Fibroblast of the aortic adventitia (primary cell): ENCODE results near the gene TAS2R3. TPM values are rescaled to one million over a fixed set of nuclear protein-coding genes. Genes with fewer than 3 reads are reported as not detected.

Source experiments
- DNase-seq: peaks from one replicate; pipeline ENCODE4 v3.0.0-alpha.2; 2010; ENCODE audit warnings: low read depth
- H3K4me3 ChIP-seq: 2 replicates; pipeline ENCODE4 v1.5.1; 2011; ENCODE audit warnings: low read depth, mild to moderate bottlenecking, control low read depth, low read length, moderate library complexity
- small RNA-seq: library from RNA; depleted of rRNA; stranded (forward); fragments of <200 nt; gene quantifications from one replicate; pipeline ENCODE3, GENCODE V24; 2012
- total RNA-seq: library from RNA; depleted of rRNA; stranded (reverse); fragments of >200 nt; gene quantifications from 2 replicates; pipeline ENCODE4 v1.2.3, GENCODE V29; 2012; ENCODE audit warnings: low replicate concordance
- TF ChIP-seq, protein P1 (sequence below): IDR thresholded peaks from 2 replicates; pipeline ENCODE4 v1.5.1; 2011; ENCODE audit warnings: mild to moderate bottlenecking, low read length, control low read depth, inconsistent platforms; ENCODE audit not compliant: insufficient read depth

TAS2R3 gene
- total RNA-seq, 1 donor, result 2.5 TPM

- H3K4me3 ChIP-seq, result no peak overlapping the region
- TF ChIP-seq, protein P1, sequence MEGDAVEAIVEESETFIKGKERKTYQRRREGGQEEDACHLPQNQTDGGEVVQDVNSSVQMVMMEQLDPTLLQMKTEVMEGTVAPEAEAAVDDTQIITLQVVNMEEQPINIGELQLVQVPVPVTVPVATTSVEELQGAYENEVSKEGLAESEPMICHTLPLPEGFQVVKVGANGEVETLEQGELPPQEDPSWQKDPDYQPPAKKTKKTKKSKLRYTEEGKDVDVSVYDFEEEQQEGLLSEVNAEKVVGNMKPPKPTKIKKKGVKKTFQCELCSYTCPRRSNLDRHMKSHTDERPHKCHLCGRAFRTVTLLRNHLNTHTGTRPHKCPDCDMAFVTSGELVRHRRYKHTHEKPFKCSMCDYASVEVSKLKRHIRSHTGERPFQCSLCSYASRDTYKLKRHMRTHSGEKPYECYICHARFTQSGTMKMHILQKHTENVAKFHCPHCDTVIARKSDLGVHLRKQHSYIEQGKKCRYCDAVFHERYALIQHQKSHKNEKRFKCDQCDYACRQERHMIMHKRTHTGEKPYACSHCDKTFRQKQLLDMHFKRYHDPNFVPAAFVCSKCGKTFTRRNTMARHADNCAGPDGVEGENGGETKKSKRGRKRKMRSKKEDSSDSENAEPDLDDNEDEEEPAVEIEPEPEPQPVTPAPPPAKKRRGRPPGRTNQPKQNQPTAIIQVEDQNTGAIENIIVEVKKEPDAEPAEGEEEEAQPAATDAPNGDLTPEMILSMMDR, result peak; percentile 78
- peak; percentile 62 for DNase-seq
Observed at GRCh38 chr7:141785706-141786552, 22.0 kb downstream of the TAS2R3 start.

- TF ChIP-seq, protein P1, result no peak
- no peak for DNase-seq
- no peak overlapping the region for H3K4me3 ChIP-seq
Observed at GRCh38 chr7:141788296-141788695, 24.4 kb downstream of the TAS2R3 start.

DNA sequence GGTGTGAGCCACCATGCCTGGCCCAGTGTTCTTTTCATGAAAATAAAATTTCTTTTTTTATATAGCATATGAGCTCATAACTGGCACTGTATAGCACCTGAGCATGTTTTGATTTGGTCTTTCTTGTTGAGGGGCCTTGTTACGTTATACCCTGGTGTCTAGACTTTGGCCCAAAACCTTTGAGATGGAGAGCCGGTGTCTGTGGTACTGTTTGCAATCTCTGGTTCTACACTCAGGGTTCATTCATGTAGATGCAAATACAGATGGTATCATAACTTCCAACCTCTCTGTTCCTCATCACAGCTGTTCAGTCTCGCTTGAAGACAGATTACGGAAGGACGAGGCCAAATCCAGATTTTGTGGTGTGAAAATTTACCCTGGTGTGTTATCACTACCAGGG, 26.0 kb downstream of the TAS2R3 start, which contains the start of gene TAS2R5:
TSS of gene TAS2R5 (plus strand) at position 301 of the 400 bp plus-strand sequence. CDS start 145 bp downstream, outside the sequence.
- TF ChIP-seq, protein P1, result no peak
- H3K4me3 ChIP-seq, result no peak within 1 kb of the TSS
- DNase-seq, result no peak

DNA sequence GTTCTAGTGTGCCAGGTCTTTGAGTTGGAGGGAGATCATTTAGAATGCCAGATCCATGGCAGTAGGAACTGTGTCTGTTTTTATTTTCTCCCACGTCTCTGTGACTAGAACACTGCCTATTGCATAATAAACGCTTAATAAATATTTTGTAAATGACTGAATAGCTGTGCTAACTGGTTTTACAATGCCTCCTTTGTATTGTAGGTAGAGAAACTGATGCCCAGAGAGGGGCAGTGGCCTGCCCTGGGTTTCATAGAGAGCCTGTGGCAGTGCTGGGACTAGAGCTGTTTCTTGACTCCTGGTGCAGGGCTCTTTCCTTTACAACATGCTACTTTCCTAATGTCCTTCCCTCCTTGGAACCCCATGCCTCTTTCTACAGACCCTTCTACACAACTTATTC, 28.6 kb downstream of the TAS2R3 start:
- no peak for DNase-seq
- TF ChIP-seq, protein P1, result no peak

More for the DNA sequence above, 28.6 kb downstream of the TAS2R3 start:
- H3K4me3 ChIP-seq, result no peak overlapping the region

Small RNA genes within 50 kb of the gene (small RNA-seq; reads per million reads assigned to genes)
- gene RNU1-82P, result not detected

Other genes with a start within 250 kb of the TAS2R3 start
- gene AGK, start 212.7 kb upstream of the TAS2R3 start, total RNA-seq, result 28.1 and 28.7 TPM in 2 replicates
- 7.6 and 10.2 TPM in 2 replicates for gene DENND11, start 61.9 kb upstream of the TAS2R3 start, total RNA-seq
- gene WEE2, start 55.7 kb upstream of the TAS2R3 start, total RNA-seq, result under 0.01 TPM in 1 of 2 replicates, not detected in the other
- gene SSBP1, start 25.7 kb upstream of the TAS2R3 start, total RNA-seq, result 122 and 148 TPM in 2 replicates
- gene TAS2R4, start 12.6 kb downstream of the TAS2R3 start, total RNA-seq, result 2.3 and 4.5 TPM in 2 replicates
- gene TAS2R5, start 26.1 kb downstream of the TAS2R3 start, total RNA-seq, result 1.4 TPM in 1 of 2 replicates, not detected in the other
- not detected in 2 replicates for gene PRSS37, start 77.4 kb downstream of the TAS2R3 start, total RNA-seq
- not detected in 2 replicates for gene OR9A4, start 152.3 kb downstream of the TAS2R3 start, total RNA-seq
- gene CLEC5A, start 182.9 kb downstream of the TAS2R3 start, total RNA-seq, result not detected in 2 replicates
- gene TAS2R38, start 209.7 kb downstream of the TAS2R3 start, total RNA-seq, result not detected in 2 replicates
- 0.18 TPM in 1 of 2 replicates, not detected in the other for gene MGAM, start 231.8 kb downstream of the TAS2R3 start, total RNA-seq